D721Med (cell line): ENCODE data around the gene FAM187B.
"Not testable (repeated sequence)": the region's sequence is repeated elsewhere in the genome, so short reads cannot be mapped to it uniquely, and the experiment has no call there.

Experiments used
- DNase-seq: peaks from one replicate; pipeline ENCODE4 v3.0.0; 2011; ENCODE audit warnings: low spot score; ENCODE audit not compliant: insufficient read length
- FAIRE-seq: peaks from 2 replicates; lab custom pipeline; 2011; peaks lifted over from hg19 to GRCh38; lab: Jason Lieb, UNC
- CTCF ChIP-seq: IDR thresholded peaks from 2 replicates; pipeline ENCODE4 v1.5.1; 2012; ENCODE audit warnings: mild to moderate bottlenecking, control low read depth; ENCODE audit not compliant: insufficient read depth; ENCODE audit errors: missing control alignments

The FAM187B gene

DNA sequence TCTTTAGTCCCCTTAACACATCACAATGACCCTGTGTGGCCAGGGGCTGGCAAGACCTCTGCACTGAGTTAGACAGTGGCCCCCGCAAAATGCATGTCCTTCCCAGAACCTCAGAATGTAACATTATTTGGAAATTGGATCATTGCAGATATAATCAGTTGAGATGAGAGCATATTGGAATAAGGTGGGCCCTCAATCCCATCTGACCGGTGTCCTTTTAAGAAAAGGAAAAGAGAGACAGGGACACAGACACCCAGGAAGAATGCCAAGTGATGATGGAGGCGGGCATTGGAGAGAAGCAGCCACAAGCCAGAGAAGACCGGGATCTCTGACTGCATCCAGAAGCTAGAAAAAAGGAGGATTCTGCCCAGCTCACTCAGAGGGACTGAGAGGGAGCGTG lies 1.8 kb downstream of the FAM187B start:
- no peak for TF ChIP-seq CTCF
- FAIRE-seq (no peak), DNase-seq (no peak)

GRCh38 chr19:35225951-35226350 lies 2.6 kb downstream of the FAM187B start:
- TF ChIP-seq CTCF, result no peak
- DNase-seq (no peak), FAIRE-seq (no peak)

DNA sequence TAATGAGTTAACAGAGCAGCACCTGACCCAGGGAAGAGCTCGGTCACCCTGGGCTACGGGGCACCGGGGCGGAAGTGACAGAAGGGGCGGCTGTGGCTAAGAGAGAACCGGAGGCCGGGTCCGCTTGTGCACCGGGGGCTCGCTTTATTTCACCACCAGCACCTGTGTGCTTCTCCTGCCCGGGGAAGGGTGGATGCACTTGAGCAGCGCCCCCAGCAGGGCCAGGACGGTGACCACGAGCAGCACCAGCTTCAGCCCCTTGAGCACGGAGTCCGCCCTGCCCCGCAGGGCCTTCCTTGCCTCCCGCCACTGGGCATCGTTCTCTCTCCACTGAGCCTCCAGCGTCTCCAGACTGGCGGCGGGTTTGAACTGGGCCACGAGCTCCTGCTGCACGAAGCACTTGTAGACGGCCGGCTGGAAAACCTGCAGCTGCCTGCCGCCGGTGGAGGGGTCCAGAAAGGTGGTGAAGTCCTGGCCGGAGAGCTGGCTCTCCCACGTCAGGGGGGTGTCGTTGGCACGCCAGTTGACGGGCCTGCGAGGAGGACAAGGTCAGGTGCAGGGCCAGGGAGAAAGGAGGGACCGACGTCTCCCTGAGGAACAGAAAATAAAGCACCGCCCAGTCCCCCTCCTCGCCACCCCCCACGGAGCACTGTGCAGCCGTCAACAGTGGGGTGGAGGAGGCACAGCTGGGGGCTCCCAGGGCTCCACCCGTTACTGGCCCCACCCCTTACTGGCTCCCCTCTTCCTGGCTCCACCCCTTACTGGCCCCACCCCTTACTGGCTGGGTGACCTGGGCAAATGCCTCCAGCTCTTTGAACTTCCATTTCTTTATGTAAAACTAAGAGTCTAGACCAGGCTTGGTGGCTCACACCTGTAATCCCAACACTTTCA lies 3.6 kb downstream of the FAM187B start:
- DNase-seq (no peak), FAIRE-seq (no peak)

GRCh38 chr19:35223862-35224505 lies 4.6 kb downstream of the FAM187B start:
- TF ChIP-seq CTCF, result no peak

More for the DNA sequence above, 3.6 kb downstream of the FAM187B start:
- TF ChIP-seq CTCF, result no peak

DNA sequence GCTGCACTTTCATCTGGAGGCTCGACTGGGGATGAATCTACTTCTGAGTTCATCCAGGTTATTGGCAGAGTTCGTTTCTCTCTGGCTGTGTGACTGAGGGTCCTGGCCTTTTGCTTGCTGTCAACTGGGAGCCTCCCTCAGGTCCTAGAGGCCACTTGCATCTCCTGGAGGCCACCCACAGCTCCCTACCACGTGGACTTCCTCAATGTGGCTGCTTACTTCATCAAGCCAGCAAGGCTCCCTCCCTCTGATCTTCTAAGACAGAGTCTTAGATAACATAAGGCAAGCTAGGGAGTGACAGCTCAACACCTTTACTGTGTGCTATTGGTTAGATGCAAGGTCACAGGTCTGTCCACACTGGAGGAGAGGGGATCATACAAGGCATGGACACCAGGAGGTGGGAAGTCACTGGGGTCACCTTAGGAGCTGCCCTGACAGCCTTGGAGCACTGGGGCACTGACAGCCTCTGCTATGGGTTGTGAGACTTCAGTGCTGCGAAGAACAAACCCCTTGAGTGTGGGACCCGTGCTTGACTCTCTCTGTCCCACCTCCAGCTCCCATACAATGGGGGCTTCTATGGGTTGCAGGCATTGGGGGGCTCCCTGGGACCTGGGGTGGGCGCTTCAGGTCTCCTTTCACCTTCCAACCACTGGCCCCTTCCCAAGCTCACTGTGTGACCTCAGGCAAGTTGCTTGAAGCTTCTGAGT lies 5.3 kb downstream of the FAM187B start:
- no peak for TF ChIP-seq CTCF
- FAIRE-seq, result no peak
- DNase-seq, result no peak

More at GRCh38 chr19:35223862-35224505, 4.6 kb downstream of the FAM187B start:
- DNase-seq, result no peak
- no peak for FAIRE-seq

GRCh38 chr19:35222373-35223015 lies 6.0 kb downstream of the FAM187B start:
- no peak for TF ChIP-seq CTCF
- no peak for DNase-seq
- no peak for FAIRE-seq

- DNase-seq, FAIRE-seq: not testable (repeated sequence)
These were observed 7.5 kb downstream of the FAM187B start for GRCh38 chr19:35220973-35221590.
